ENCODE results near the gene DGAT2.

Gene DGAT2

DNA sequence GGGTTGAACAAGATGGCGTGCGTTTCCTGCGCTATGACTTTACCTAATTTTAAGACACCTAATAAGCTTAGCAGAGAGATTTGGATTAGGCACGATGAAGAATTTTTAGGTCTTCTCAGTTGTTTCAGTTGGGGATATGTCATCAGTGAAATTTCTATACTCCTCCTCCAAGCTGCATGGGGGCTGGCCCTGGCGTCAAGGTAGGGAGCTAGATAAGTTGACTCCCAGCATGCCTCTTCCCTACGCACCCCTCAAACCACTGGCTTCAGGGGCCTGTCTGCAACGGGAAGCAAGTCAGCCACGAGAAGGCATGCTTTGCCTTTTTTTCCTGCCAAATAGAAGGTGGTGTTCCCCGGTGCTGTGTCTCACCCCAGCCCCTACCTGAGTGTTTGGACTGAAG lies 13.3 kb downstream of the DGAT2 start:
- DNase-seq: no peak

DNA sequence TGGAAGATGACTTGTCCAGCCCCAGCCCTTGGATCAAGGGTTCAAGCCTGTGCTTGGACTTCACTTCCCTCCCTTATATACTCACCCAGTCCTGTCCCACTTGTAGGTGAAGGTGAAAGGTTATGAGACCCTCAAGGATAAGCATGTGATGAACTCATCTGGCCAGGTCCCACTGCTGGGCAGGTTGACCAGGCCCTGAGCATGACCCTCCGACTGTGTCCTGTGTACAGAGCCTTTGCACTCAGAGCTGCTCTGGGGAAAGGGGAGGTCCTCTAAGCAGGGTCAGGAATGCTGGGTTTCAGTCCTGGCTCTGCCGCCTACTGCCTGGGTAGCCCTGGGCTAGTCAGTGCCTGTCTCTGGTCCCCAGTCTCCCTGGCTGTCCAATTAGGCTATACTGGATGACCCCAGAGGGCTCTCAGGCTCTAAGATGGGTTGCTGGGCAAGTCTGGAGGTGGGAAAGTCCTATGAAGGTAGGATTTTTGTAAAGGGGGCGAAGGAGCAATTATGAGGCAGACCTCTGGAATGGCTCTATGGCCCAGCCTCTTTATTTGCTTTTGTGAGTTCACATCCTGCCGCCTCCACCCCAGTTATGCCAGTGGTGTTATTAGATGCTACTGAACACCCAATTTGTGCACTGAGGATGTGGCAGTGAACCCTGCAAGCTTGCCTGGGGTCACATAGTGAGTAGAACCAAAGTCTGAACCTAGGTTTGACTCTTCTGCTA lies 14.1 kb downstream of the DGAT2 start:
- DNase-seq: no peak

DNA sequence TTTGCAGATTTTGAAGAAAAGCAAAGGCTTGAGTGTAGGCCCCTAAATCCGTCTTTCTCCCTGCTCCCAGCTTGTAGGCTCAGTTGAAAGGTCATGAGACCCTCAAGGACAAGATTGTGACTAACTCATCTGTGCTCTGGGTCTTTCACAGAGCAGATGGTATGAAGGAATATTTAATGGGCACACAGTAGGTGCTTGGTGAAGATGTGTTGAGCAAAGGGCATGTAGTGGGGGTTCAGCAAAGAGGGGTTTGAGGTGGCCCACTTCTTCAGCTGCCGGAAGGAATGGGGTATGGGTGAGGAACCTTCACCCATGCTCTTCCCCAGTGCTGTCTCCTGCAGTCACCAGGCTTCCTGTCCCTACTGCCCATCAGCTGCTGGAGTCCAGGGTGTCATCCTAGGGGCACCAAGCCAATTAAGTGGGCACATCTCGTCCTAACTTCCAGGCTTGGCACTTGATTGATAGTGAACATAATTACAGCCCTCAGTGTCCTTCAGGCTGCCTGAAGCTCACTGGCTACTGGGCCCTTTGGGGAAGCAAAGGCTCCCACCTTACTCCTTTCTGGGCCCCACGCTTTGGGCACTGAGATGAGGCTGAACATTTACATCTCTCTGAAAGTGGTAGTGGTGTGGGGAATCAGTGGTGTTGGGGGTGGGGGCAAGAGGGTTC lies 15.0 kb downstream of the DGAT2 start:
- no peak for DNase-seq

DNA sequence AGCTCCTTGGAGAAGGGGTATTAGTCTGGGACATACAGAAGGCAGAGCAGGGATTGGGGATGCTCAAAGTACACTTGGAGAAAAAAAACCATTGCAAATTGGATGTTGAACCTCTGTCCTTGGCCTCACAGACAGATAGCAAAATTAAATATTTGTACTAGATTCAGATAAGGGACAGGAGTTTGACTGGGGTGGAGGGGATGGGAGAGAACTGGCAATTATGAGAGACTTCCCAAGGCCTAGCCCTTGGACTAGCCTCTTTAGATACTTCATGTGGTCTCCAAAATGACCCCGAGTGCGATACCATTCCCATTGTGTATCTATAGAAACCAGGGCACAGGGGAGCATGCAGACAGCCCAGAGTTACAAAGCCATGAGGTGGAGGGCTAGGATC lies 15.5 kb downstream of the DGAT2 start:
- no peak for DNase-seq

DNA sequence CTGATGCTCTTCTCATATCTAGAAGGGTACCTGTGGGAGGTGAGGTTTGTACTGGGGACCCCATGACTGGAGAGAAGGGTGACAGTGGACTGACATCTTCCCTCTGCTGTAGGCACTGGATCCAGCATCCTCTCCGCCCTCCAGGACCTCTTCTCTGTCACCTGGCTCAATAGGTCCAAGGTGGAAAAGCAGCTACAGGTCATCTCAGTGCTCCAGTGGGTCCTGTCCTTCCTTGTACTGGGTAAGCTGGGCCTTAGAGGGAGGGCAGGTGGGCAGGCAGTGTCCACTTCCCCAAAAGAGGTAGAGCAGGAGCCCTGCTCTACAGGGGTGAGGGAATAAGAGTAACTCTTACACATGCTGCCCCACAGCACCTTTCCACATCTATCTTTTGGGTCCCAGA lies 15.9 kb downstream of the DGAT2 start:
- no peak for DNase-seq

DNA sequence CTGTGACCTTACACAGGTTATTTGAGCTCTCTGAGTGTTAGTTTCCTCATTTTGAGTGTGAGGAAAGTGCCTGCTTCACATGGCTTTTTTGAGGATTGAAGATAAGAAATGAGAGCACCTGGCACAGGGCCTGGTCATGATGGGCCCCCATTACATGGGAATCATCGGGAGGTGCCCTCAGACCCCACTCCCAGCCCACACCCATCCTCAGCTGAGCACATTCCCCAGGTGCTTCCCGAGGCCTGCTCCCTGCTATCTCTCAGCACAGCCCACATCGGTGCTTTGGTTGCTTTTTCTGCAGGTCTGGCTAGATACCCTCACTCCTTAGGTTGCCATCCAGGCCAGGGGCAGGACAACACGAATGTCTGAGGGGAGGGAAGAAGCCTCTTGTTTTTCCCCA lies 16.6 kb downstream of the DGAT2 start:
- DNase-seq: no peak

DNA sequence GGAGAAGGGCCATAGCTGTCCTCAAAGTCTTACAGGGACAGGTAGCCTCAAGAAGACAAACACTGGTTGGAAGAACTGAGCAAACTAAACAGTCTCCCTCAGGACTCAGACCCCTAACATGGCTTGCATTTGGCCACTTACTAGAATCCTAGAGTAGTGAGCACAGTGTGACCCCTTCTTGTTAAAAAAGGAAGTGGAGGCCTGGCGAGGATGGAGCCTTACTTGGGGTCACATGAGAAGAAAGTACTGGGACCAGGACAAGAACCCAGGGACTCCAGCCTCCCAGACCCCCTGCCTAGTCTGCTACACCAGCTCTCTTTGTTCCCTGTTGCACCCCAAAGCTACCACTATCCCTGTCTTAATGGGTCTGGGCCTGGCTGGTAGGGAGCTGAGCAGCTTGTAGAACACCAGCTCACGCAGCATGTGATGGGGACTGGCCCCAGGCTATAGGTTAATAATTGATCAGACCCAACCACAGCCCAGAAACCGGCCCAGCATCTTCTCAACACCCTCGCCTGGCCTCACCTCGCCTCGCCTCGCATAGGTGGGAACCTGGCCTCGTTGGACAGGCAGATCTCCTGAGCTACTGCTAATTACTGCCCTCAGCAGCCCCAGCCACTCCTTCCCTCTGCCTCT lies 17.6 kb downstream of the DGAT2 start:
- no peak for DNase-seq

DNA sequence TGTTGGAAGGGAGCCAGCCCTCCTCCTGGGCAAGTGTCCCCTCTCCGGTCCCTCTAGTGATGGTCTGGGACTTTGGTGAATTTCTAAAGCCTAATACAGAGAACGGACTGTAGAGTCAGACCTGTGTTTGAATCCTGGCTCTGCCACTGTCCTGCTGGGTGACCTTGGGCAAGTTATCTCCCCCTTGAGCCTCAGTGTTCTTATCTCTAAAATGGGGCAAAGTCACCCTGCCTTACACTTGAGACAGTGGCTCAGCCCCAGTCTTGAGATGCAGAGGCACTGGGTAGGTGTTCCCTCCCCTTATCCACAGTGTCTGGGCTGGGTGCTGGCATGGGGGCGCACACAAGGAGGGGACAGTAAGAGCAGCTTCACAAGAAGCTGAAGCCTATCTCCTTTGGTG lies 20.9 kb downstream of the DGAT2 start:
- no peak for DNase-seq

DNA sequence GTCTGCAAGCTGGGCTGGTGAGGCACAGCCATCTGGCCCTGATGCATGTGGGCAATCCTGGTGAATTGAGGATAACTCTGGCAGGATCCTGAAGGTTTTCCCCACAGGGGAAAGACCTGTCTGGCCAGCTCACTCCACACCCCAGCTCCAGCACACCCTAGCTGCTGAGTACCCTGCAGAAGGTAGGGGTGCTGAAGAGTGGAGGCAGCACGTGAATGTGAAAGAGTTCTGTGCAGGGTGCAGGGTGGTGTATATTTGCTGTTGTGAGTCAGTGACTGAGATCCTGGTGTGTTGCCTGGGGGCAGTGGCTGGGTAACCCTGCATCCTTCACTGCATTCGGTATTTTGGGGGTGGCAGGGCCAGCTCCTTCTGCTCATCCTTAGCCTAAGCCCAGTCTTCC lies 22.4 kb downstream of the DGAT2 start:
- no peak for DNase-seq

DNA sequence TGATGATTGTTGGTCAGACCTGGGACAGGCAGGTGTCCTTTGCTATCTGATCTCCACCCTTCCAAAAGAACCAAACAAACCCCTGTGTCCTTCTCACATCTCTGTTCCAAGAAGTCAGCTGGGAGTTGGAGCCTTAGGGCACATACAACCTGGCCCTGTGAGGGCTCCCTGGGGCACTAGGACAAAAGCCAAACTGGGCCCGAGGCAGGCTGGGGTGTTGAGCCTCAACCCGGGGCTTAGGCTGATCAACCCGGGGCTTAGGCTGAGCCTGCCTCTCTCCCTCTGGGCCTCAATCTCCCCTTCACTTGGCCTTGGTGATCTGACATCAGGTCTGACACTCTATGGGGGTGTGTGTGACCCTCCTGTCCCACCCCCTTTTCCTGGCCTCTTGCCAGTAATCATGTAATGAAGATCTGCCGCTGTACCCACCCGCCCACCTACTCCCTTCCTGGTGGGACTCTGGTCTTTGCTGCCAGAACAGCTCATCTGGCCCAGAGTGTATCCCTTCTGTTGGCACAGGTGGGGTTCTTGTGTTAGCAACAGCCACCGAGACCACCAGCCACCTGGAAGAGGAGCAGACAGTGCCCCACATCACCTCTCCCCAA lies 23.7 kb downstream of the DGAT2 start:
- DNase-seq: no peak

DNA sequence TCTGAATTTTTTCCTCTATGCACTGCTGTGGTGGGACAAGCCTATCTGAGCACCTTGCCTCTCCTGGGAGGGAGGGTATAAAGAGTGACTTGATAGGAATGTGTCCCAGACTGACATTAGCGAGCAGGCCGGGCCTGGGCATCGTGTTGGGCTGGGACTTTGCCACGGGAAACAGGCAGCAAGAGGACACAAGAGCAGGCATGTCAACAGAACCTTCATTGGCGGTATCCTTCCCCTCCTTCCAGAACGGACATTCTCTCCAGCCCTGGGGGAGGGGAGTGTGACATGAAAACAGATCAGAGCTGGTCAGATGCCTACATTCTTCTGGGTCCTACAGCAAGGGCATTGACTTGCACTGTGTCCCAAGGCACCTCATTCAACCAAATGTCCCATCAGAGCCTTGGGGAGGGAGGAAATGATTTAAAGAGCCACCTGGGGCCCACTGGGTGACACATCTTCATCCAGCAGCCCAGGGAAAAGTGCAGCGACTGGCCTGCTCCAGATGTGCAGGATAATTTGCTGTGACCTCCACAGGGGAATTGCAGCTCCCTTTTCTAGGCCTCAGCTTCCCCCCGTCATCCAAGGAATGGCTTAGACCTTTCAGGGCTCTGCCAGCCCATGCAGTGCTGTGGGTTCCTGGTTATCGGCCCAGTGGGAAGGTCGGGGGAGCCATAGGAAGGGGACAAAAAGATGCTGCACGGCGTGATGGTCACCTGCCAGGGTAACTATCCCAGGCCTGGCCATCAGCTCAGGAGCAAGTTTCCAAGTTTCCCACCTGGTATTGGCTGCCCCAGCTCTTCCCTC lies 24.6 kb downstream of the DGAT2 start:
- DNase-seq: no peak

DNA sequence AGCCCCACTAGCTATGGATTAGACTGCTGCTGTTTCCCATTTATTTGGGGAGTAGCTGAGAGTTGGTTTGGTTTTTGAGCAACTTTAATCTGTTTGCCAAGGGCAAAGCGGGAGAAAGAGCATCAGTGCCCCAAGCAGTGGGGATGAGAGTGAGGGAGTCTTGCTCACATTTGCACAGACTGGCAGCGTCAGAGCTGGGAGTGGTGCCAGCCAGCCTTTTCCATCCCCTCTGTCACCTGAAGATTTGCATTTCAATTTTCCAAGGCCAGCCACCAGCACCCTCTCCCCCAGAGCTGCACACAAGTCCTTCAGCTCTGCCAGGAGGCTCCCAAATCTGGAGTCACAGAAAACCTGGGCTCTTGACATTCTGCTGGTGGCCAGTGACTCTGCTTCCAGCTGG lies 25.4 kb downstream of the DGAT2 start:
- DNase-seq: no peak

DNA sequence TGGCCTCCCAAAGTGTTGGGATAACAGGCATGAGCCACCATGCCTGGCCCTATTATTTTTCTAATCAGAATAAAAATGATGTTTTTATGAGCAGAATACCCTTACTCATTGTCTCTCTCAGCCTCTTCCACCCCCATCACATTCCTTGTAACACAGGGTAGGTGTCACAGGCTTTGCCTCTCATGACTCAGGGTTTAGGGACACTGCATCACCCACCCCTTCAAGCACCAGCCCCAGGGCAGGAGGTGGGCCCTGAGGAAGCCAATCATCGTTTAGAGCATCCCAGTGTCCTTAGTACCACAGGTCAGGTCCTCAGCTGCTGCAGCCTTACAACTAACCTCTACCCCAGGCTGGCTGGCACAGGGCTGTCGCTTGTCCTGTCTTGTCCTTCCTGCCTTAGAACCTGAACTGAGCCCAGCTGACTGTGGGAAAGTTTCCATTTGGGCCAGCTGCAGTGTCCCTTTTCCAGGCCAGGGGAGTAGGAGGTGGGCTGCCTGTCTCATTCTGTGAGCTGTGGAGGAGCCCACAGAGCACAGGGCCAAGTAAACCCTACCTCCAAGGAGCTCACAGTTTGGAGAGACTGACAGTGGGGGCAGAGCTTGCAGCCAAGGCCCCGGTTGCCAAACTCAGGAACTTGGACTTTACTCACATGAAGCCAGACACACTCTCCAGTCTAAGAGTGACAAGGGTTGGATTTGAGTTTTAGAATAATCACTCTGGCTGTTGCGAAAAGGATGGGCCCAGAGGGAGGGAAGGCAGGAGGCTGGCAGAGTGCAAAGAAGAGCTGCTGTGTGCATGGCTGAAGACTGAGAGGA lies 26.9 kb downstream of the DGAT2 start:
- DNase-seq: no peak

DNA sequence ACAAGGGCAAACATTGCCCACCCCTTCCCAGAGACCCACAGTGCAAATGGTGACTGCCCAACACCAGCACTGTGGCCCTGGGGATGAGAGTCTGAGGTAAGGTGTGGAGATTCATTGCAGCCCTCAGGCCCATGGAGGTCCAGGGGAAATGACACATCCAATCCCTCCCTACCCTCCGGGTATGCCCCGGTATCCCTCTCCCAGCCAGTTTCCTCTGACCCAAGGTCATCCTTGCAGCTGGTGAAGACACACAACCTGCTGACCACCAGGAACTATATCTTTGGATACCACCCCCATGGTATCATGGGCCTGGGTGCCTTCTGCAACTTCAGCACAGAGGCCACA lies 27.5 kb downstream of the DGAT2 start:
- DNase-seq: no peak

DNA sequence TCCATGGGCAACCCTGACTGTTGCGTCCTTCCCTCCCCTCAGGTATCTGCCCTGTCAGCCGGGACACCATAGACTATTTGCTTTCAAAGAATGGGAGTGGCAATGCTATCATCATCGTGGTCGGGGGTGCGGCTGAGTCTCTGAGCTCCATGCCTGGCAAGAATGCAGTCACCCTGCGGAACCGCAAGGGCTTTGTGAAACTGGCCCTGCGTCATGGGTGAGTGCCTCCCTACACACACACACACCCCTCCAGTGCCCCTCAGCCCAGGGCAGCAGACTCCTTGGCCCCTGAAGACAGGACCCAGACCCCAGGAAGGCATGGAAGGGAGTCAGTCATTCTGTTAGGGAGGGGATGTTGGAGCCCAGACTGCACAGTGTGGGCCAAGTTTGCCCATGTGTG lies 28.5 kb downstream of the DGAT2 start:
- no peak for DNase-seq

DNA sequence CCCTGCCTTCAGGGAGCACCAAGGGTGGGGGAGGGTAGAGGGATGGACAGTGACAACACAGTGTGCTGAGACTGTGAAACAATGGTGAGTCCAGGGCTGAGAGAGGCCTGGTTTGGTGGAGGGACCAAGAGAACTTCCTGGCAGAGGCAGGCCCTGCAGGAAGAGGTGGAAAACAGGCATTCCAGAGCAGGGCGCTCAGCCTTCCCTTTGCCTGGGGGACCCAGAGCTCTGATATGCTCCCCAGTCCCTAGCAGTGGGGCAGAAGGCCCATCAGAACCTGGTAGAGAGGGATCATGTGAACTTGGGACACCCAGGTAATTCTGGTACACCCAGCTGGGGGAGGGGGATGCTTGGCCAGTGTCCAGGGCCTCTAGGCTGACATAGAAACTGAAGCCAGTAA lies 29.2 kb downstream of the DGAT2 start:
- DNase-seq: no peak

DNA sequence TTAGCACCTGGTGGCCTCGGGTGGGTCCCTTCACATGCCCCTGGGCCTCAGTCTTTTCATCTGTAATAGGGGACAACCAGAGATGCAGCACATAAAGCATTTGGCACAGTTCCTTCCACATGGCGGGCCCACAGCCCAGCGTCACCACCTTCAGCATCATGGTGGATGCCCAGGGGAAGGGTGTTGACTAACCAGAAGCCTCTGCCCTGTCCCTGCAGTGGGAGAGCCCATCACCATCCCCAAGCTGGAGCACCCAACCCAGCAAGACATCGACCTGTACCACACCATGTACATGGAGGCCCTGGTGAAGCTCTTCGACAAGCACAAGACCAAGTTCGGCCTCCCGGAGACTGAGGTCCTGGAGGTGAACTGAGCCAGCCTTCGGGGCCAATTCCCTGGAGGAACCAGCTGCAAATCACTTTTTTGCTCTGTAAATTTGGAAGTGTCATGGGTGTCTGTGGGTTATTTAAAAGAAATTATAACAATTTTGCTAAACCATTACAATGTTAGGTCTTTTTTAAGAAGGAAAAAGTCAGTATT lies 31.6 kb downstream of the DGAT2 start:
- no peak for DNase-seq

DNA sequence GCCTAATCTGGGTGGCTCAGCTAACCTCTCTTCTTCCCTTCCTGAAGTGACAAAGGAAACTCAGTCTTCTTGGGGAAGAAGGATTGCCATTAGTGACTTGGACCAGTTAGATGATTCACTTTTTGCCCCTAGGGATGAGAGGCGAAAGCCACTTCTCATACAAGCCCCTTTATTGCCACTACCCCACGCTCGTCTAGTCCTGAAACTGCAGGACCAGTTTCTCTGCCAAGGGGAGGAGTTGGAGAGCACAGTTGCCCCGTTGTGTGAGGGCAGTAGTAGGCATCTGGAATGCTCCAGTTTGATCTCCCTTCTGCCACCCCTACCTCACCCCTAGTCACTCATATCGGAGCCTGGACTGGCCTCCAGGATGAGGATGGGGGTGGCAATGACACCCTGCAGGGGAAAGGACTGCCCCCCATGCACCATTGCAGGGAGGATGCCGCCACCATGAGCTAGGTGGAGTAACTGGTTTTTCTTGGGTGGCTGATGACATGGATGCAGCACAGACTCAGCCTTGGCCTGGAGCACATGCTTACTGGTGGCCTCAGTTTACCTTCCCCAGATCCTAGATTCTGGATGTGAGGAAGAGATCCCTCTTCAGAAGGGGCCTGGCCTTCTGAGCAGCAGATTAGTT lies 32.3 kb downstream of the DGAT2 start:
- DNase-seq: no peak

DNA sequence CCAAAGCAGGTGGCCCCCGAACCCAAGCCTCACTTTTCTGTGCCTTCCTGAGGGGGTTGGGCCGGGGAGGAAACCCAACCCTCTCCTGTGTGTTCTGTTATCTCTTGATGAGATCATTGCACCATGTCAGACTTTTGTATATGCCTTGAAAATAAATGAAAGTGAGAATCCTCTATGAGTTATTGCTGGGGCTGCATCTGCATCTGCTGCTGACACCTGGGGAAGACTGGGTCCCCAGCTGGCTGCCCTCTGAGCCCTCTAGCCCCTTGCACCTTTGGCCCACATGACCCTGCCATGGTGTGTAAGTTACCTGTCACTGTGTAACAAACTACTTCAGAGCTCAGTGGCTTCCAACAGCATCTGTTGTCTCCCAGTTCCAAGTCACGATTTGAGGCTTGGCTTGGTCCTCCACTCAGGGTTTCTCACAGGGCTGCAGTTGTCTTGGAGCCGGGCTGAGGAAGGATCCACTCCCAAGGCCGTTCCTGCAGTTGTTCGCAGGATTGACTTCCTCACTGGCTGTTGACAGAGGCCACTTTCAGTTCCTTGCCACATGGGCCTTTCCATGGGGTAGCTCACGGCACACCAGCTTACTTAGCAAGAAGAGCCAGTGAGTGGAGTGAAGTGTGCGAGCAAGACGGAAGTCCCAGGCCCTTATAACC lies 32.9 kb downstream of the DGAT2 start:
- DNase-seq: no peak

DNA sequence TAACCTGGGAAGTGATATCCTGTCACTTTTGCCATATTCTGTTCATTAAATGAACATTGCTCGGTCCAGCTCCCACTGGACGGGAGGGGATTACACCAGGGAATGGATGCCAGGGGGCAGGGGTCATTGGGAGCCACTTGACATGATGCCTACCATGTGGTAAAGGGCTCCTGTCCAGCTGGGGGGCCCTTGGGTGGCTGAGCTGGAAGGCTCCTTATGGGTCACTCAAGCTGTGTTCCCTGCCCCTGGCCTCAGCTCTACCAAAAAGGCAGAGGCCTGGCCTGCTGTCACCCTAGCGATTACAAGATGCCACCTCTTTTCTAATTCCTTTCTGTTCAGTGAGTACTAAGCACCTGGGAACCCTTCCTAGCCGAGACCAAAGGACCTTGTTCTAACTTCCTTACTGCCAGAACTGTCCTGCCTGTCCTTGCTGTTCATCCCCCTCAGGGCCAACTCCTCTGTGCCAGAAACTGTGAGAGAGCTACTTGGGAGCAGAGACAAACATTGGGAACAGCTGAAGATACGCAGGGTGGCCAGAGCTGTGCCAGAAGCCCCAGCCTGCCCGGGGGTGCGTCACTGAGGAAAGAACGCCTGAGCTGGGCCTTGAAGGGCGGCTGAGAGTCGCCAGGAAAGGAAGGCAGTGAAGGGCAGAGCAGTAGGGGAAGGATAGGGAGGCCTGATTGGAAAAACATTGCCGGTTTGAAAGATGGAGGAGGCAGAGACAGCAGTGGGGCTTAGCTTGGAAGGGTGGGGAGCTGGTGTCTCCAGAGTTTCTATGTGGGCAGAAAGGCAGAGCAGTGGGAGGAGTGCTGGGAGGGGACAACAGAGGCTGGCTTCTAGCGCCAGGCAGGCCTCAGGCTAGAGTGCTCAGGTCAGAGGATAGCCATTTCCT lies 33.7 kb downstream of the DGAT2 start:
- no peak for DNase-seq

All from NCI-H524 (cell line).